OCI-LY7 (cell line): Measurements from ENCODE around the gene PCBP3. TPM values are rescaled to one million over a fixed set of nuclear protein-coding genes. Genes with fewer than 3 reads are reported as not detected.

Source experiments
- BruUV-seq: library from RNA; stranded (reverse); fragments of 400-500 nt; replicated peaks from 2 replicates; lab custom pipeline; 2021; lab: Mats Ljungman, UMichigan
- CTCF ChIA-PET: fragments of 300-600 bp; sonication (Branson Sonifier 250); formaldehyde crosslinking; loops from one replicate; lab custom pipeline; 2022; ENCODE audit warnings: antibody characterized with exemption; ENCODE audit not compliant: unreplicated experiment; lab: Charles Lee
- POLR2A ChIA-PET: fragments of 300-600 bp; sonication (Branson Sonifier 250); formaldehyde crosslinking; loops from one replicate; lab custom pipeline; 2022; ENCODE audit warnings: antibody characterized with exemption; lab: Charles Lee
- DNase-seq: peaks from one replicate; pipeline ENCODE4 v3.0.0-alpha.2; 2015; ENCODE audit warnings: low spot score
- H2AFZ ChIP-seq: fragments of 200-600 bp; sonication (generic), shearing (Covaris generic); 2 replicates; pipeline ENCODE4 v1.6.1; 2014; ENCODE audit warnings: mild to moderate bottlenecking, antibody characterized with exemption, low read length, moderate library complexity
- H3K27ac ChIP-seq: fragments of 200-600 bp; sonication (generic); 2 replicates; pipeline ENCODE4 v1.5.1; 2014; ENCODE audit warnings: mixed run types, low read depth, mild to moderate bottlenecking, moderate library complexity, low read length, inconsistent platforms; ENCODE audit not compliant: poor library complexity, severe bottlenecking
- H3K36me3 ChIP-seq: fragments of 200-600 bp; sonication (generic); 2 replicates; pipeline ENCODE4 v1.6.1; 2014; ENCODE audit warnings: mild to moderate bottlenecking, antibody characterized with exemption, low read length, moderate library complexity, mixed read lengths; ENCODE audit not compliant: insufficient read depth
- H3K4me1 ChIP-seq: fragments of 200-600 bp; sonication (generic); 2 replicates; pipeline ENCODE4 v1.5.1; 2014; ENCODE audit warnings: mild to moderate bottlenecking, low read length; ENCODE audit not compliant: insufficient read depth, poor library complexity, severe bottlenecking
- H3K4me2 ChIP-seq: fragments of 200-600 bp; sonication (generic); 2 replicates; pipeline ENCODE4 v1.6.1; 2014; ENCODE audit warnings: mild to moderate bottlenecking, low read length
- H3K4me3 ChIP-seq: fragments of 200-600 bp; sonication (generic); 2 replicates; pipeline ENCODE4 v1.5.1; 2014; ENCODE audit warnings: mild to moderate bottlenecking, low read depth, low read length; ENCODE audit not compliant: poor library complexity, severe bottlenecking
- H3K79me2 ChIP-seq: fragments of 200-600 bp; sonication (generic); 2 replicates; pipeline ENCODE4 v1.6.1; 2016; ENCODE audit warnings: low read depth, mild to moderate bottlenecking, low read length, moderate library complexity, mixed read lengths; ENCODE audit not compliant: insufficient read depth
- H3K9me2 ChIP-seq: fragments of 200-600 bp; sonication (generic); 2 replicates; pipeline ENCODE4 v1.6.1; 2016; ENCODE audit warnings: mild to moderate bottlenecking, low read length, mixed read lengths; ENCODE audit not compliant: insufficient read depth
- H3K9me3 ChIP-seq: fragments of 200-600 bp; sonication (generic); 2 replicates; pipeline ENCODE4 v1.6.1; 2014; ENCODE audit warnings: mild to moderate bottlenecking, mixed run types, low read length, mixed read lengths
- H4K20me1 ChIP-seq: fragments of 200-600 bp; sonication (generic); 2 replicates; pipeline ENCODE4 v1.6.1; 2014; ENCODE audit warnings: mild to moderate bottlenecking, antibody characterized with exemption, low read length, moderate library complexity, mixed read lengths; ENCODE audit not compliant: insufficient read depth
- CTCF ChIP-seq: fragments of 200-600 bp; sonication (generic); conservative IDR thresholded peaks from 2 replicates; pipeline ENCODE4 v1.5.1; 2014; ENCODE audit warnings: mild to moderate bottlenecking, antibody characterized with exemption, low read length, moderate library complexity, mixed read lengths
- EZH2phosphoT487 ChIP-seq: fragments of 200-600 bp; sonication (generic); IDR thresholded peaks from 2 replicates; pipeline ENCODE4 v1.6.1; 2018; ENCODE audit warnings: low read depth, borderline replicate concordance, mild to moderate bottlenecking, mixed run types, antibody characterized with exemption, low read length, moderate library complexity, mixed read lengths
- intact Hi-C: fragments of 100-400 bp; cut with micrococcal nuclease; formaldehyde crosslinking; loops from one replicate; pipeline ENCODE4 v1.10.0; 2022; ENCODE audit not compliant: unreplicated experiment
- total RNA-seq, 2 experiments: library from RNA; depleted of rRNA in 1 of 2; stranded (reverse); fragments of >200 nt in 1 of 2; shearing (Covaris generic) in 1 of 2; gene quantifications; 2 replicates each; pipeline ENCODE4 v1.2.3, GENCODE V29; 2014 to 2022

The PCBP3 gene
- total RNA-seq, 2 experiments from 2014 or later, result 0.61 TPM; not detected in 1

GRCh38 chr21:45880097-45881068 is 236.9 kb downstream of the PCBP3 start:
- POLR2A ChIA-PET, result no interaction called here
- no peak overlapping the region for H3K4me3 ChIP-seq
- no TSS peak for BruUV-seq
- H3K27ac ChIP-seq, result no peak overlapping the region
- TF ChIP-seq CTCF, result peak; percentile 82
- no peak for TF ChIP-seq EZH2phosphoT487
- no peak overlapping the region for H3K4me2 ChIP-seq
- CTCF ChIA-PET, result no interaction called here
- peak; percentile 65 for DNase-seq
- H3K9me3 ChIP-seq, result no peaks in the 10 kb centered on the region
- H3K4me1 ChIP-seq, result no peaks in the 10 kb centered on the region
- no peak overlapping the region for H2AFZ ChIP-seq
- intact Hi-C loops, result no loop called here
- H3K9me2 ChIP-seq, result no peaks in the 10 kb centered on the region
- H3K79me2 ChIP-seq, result no peaks in the 10 kb centered on the region
- H3K36me3 ChIP-seq, result no peaks in the 10 kb centered on the region
- H4K20me1 ChIP-seq, result no peaks in the 10 kb centered on the region

GRCh38 chr21:45882645-45883044 is 239.1 kb downstream of the PCBP3 start:
- BruUV-seq, result no TSS peak
- no peak overlapping the region for H3K4me2 ChIP-seq
- H3K27ac ChIP-seq, result no peak overlapping the region
- no peaks in the 10 kb centered on the region for H3K9me2 ChIP-seq
- no peaks in the 10 kb centered on the region for H3K4me1 ChIP-seq
- no peaks in the 10 kb centered on the region for H4K20me1 ChIP-seq
- POLR2A ChIA-PET, result interaction anchor here (0.6 kb wide), 1 partner anchor 88 kb away, joined by 3 read pairs; no protein-coding TSS in a partner anchor
- CTCF ChIA-PET, result no interaction called here
- H3K79me2 ChIP-seq, result no peaks in the 10 kb centered on the region
- H3K36me3 ChIP-seq, result no peaks in the 10 kb centered on the region
- H2AFZ ChIP-seq, result no peak overlapping the region
- DNase-seq, result no peak
- H3K9me3 ChIP-seq, result no peaks in the 10 kb centered on the region
- TF ChIP-seq EZH2phosphoT487 (no peak), CTCF (no peak)
- H3K4me3 ChIP-seq, result no peak overlapping the region
- intact Hi-C loops, result no loop called here

- DNase-seq, result no peak
- Histone ChIP-seq H3K4me2 (no peak overlapping the region), H3K9me2 (no peaks in the 10 kb centered on the region), H3K79me2 (no peaks in the 10 kb centered on the region), H4K20me1 (no peaks in the 10 kb centered on the region), H3K4me3 (no peak overlapping the region), H3K4me1 (no peaks in the 10 kb centered on the region), H3K9me3 (no peaks in the 10 kb centered on the region), H3K36me3 (no peaks in the 10 kb centered on the region), H2AFZ (no peak overlapping the region), H3K27ac (no peak overlapping the region)
- TF ChIP-seq CTCF (no peak), EZH2phosphoT487 (no peak)
- BruUV-seq, result no TSS peak
- ChIA-PET POLR2A (interaction anchor here (0.5 to 0.6 kb wide), 2 partner anchors 88 to 241 kb away, joined by 3 to 4 read pairs; no protein-coding TSS in a partner anchor), CTCF (interaction anchor here (0.6 kb wide), 1 partner anchor 9 kb away, joined by 13 read pairs; no protein-coding TSS in a partner anchor)
- intact Hi-C loops, result no loop called here
Measured at GRCh38 chr21:45883090-45883489, 239.6 kb downstream of the PCBP3 start.
